ENCODE results near the gene LYPD3. TPM values are rescaled to one million over a fixed set of nuclear protein-coding genes. Genes with fewer than 3 reads are reported as not detected.

Gene LYPD3
- total RNA-seq, 2 donors from 2014 or later = 9.8 to 27.6 TPM

DNA sequence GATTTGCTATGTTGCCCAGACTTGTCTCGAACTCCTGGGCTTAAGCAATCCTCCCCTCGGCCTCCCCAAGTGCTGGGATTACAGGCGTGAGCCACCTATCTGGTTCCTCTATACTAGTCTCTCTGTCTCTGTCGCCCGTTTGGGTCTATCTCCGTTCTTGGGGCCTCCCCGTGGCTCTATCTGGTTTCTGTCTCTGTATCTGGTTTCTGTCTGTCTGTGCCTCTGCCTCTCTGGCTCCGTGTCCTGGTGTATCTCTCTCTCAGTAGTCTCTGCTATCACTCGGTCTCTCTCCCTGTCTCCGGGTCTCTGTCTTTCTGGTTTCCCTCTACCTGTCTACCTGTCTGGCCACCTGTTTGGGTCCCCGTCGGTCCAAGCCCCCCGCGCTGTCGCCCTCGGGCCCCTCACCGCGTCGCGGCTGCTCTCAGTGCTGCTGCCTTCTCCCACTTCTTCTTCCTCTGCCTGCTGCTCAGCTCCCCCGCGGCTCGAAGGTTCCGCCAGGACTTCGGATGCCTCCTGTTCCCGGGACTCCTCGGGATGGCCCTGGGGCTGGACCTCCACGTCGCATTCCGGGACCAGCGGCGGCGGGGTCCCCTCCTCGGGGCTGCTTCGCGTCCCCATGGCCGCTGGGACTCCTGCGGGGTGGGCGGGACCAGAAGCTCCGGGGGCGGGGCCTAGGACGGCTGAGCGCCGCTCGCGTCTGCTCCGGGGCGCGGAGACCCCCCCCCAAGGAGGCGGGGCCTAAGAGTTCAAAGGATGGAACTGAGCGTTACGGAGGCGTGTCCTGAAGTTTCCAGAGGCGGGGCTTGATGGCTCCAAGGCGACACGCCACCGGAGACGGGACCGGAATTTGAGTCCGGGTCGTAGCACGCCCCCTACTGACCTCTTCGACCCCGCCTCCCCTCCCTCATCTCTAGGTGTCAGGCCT, 38.4 kb upstream of the LYPD3 start:
- intact Hi-C loops (cut with DNase I) = loop anchor here (5.0 kb wide), 1 partner anchor 41 kb away; no protein-coding TSS in a partner anchor
- under 1% methylated on average over 40 of the region's 64 CpGs for WGBS
- H3K27ac ChIP-seq = peak overlapping the region; percentile 93 to 99
- H3K9me3 ChIP-seq = no peaks in the 10 kb centered on the region
- H3K4me1 ChIP-seq (replicated peaks) = peaks cover 16% of the 10 kb centered on the region
- TF ChIP-seq POLR2A (IDR thresholded peaks at IDR 0.05) (peak; percentile 90), POLR2AphosphoS5 (IDR thresholded peaks at IDR 0.05) (no peak), CTCF (IDR thresholded peaks at IDR 0.05) (peak; percentile 21 to 50 (median 42))
- peak; percentile 99 for DNase-seq (ENCODE audit: low spot score)
- H3K36me3 ChIP-seq = no peaks in the 10 kb centered on the region
- no peaks in the 10 kb centered on the region for H3K27me3 ChIP-seq (replicated peaks; ENCODE audit: insufficient read depth)
- peak overlapping the region; percentile 52 to 80 for H3K4me3 ChIP-seq

GRCh38 chr19:43502419-43502976, 37.1 kb upstream of the LYPD3 start:
- Histone ChIP-seq H3K4me1 (replicated peaks) (peaks cover 18% of the 10 kb centered on the region), H3K9me3 (no peaks in the 10 kb centered on the region), H3K36me3 (peaks cover 0 to 2% of the 10 kb centered on the region in 2 donors), H3K4me3 (peak overlapping the region in 1 of 2 donors; percentile 80), H3K27me3 (replicated peaks; ENCODE audit: insufficient read depth) (no peaks in the 10 kb centered on the region), H3K27ac (peak overlapping the region in 1 of 2 donors; percentile 93)
- intact Hi-C loops (cut with DNase I) = loop anchor here (5.0 kb wide), 1 partner anchor 40 kb away; no protein-coding TSS in a partner anchor
- 88% methylated on average over 23 of the region's 23 CpGs for WGBS
- DNase-seq (ENCODE audit: low spot score) = no peak
- no peak for TF ChIP-seq POLR2AphosphoS5 (IDR thresholded peaks at IDR 0.05)
- TF ChIP-seq CTCF (IDR thresholded peaks at IDR 0.05) = no peak
- TF ChIP-seq POLR2A (IDR thresholded peaks at IDR 0.05) = no peak

DNA sequence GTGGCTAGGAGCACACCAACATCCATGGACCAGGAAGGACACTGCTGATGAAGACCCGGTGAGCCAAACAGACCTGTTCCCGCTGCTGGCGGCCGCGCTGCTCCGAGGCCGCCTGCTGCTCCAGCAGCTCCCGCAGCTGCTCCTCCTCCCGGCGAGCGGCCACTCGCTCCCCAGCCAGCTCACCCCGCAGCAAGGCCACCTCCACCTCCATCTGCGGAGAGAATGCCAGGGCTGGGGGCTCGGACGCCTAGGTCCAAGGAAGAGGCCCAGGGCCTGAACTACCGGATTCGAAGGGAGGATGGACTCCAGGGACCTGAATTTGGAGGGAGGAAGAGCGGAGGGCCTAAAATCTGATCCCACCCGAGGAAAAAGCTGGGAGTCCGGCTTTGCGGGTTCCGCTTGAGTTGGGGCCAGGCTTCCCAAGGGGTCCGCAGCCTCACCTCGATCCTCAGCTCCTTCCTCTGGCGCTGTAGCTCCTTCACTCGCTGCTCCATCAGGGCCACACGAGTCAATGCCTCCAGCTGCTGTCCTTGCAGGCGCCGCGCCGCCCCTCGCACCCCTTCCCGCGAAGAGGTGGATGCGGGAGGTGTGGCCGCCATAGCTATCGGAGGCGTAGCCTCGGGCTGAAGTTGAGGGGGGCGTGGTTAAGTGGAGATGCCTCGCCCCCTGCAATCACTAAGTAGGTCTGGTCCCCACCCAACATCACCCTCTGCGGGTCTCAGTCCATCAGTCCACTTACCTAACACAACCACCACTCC, 36.4 kb upstream of the LYPD3 start:
- H3K4me1 ChIP-seq (replicated peaks) = peaks cover 18% of the 10 kb centered on the region
- peaks cover 0 to 4% of the 10 kb centered on the region in 2 donors for H3K36me3 ChIP-seq
- H3K9me3 ChIP-seq = no peaks in the 10 kb centered on the region
- intact Hi-C loops (cut with DNase I) = loop anchor here (5.0 kb wide), 1 partner anchor 40 kb away; no protein-coding TSS in a partner anchor
- no peak for DNase-seq (ENCODE audit: low spot score)
- WGBS = 78% methylated on average over 43 of the region's 43 CpGs
- peak overlapping the region in 1 of 2 donors; percentile 4 for H3K4me3 ChIP-seq
- no peak overlapping the region for H3K27ac ChIP-seq
- H3K27me3 ChIP-seq (replicated peaks; ENCODE audit: insufficient read depth) = no peaks in the 10 kb centered on the region
- no peak for TF ChIP-seq CTCF (IDR thresholded peaks at IDR 0.05)
- no peak for TF ChIP-seq POLR2A (IDR thresholded peaks at IDR 0.05)
- TF ChIP-seq POLR2AphosphoS5 (IDR thresholded peaks at IDR 0.05) = no peak

DNA sequence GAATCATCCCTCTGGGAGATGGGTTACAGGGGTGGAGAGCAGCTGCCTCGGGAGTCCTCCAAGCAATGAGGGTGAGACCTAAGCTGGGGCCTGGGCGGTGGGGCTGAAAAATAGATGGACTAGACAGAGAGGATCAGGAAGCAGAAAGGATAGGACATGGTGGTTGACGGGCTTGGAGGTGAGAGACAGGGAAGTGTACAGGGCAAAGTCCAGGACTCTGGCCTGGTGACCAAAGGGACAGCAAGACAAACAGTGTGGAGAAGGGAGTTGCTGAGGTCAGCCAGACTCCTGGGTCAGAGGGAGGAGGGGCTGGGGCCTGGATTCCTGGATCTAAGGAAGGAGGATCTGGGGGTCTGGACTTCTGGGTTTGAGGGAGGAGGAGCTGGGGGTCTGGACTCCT, 33.6 kb upstream of the LYPD3 start:
- intact Hi-C loops (cut with DNase I) = no loop called here
- Histone ChIP-seq H3K4me3 (no peak overlapping the region), H3K27ac (no peak overlapping the region), H3K27me3 (replicated peaks; ENCODE audit: insufficient read depth) (no peaks in the 10 kb centered on the region), H3K9me3 (no peaks in the 10 kb centered on the region), H3K4me1 (replicated peaks) (peaks cover 18% of the 10 kb centered on the region), H3K36me3 (peaks cover 4% of the 10 kb centered on the region in 2 donors)
- TF ChIP-seq CTCF (IDR thresholded peaks at IDR 0.05) (no peak), POLR2A (IDR thresholded peaks at IDR 0.05) (no peak), POLR2AphosphoS5 (IDR thresholded peaks at IDR 0.05) (no peak)
- no peak for DNase-seq (ENCODE audit: low spot score)
- 72% methylated on average over 3 of the region's 3 CpGs for WGBS

Data from prostate gland (tissue), 2 donors.